EH (cell line): Measurements from ENCODE around the gene CYP4F12.

Source experiments
- DNase-seq: peaks from one replicate; pipeline ENCODE4 v3.0.0-alpha.2; 2015; ENCODE audit warnings: low read depth

Gene CYP4F12

DNA sequence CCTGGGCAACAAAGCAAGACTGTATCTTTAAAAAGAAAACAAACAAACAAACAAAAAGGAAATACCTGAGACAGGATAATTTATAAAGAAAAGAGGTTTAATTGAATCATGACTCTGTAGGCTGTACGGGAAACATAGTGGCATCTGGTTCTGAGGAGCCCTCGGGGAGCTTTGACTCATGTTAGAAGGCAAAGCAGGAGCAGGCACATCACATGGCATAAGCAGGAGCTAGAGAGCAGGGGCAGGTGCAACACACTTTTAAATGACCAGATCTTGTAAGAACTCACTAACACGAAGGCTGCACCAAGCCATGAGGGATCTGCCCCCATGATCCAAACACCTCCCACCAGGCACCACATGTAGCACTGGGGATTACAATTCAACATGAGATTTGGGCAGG lies 41.8 kb downstream of the CYP4F12 start:
- DNase-seq = no peak

DNA sequence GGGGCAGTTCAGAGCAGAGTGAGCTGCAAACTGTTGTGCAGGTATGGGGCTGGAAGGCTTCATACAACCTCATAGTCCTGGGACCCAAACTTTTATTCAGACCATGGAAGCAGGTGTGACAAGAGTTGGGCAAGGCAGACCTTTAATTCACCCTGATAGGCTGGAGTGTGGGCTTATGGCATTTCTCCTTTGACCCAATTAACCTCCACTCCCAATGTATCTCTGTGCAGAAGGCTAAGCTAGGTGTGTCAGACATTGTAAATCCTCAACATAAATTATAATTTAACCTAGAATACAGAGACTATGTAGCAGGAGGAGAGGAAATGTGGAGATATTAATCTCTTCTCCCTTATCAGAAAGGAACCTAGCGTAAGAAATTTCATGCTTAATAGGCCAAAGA lies 42.8 kb downstream of the CYP4F12 start:
- DNase-seq = no peak

GRCh38 chr19:15717809-15718208 lies 44.9 kb downstream of the CYP4F12 start:
- DNase-seq = no peak

DNA sequence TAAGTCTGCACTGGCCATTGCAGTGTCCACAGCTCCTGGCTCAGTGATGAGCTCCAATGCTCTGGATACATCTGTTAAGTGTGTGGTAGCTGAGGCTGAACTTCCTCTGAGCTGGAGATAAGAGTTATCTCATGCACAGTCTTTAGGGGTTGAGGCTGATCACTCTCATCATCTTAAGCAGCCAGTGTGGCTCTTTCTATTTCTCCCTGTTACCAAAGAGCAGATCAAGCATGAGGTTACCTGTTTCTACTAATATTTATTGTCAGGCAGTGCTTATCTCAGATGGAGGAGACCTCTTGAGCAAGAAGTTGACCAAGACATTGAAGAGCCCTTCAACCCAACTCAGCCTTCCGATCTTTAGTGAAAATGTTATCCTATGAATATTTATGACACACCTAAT lies 48.4 kb downstream of the CYP4F12 start:
- no peak for DNase-seq

GRCh38 chr19:15722956-15723355 lies 50.1 kb downstream of the CYP4F12 start:
- no peak for DNase-seq

DNA sequence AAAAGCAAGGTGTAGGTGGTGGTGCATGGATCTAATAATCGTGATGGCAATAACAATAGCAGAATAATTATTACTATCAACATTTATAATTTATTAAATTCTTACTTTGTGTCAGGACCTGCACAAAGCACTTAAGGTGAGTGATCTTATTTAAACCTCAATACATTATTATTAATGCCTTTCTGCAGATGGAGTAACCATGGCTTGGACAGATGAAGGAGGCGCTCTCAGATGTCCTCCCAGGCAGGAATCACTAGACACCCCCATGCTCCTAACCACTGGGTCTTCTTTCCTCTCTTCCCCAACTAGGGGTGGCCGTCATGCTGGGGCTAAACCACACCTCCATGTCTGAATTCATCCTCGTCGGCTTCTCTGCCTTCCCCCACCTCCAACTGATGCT lies 54.8 kb downstream of the CYP4F12 start, which contains the start of gene OR10H2:
Gene OR10H2, plus strand, starts transcription at position 301 of the 400 bp plus-strand sequence. Its CDS starts 20 bp downstream, at position 321.
- DNase-seq = no peak

- no peak for DNase-seq
These were observed 57.7 kb downstream of the CYP4F12 start for GRCh38 chr19:15730538-15730937.

- no peak for DNase-seq
These were observed 59.5 kb downstream of the CYP4F12 start for GRCh38 chr19:15732388-15732787.

DNA sequence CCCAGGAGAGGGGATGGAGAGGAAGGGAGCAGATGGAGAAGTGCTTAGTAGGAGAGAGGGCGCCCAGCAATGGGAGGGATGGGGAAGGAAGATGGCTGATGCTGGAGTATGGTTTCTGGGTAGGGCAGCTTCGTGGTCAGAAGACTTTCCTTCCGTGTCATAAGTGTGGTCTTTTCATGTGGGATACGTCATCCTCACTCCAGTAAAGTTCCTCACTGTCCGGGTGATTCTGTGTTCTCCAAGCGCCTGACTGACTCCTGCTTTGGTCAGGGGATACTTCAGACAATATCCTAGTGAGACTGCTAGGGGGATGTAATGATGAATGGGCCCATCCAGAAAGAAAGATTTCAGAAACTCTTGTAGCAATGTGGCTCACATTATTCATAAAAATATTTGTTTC lies 61.0 kb downstream of the CYP4F12 start:
- no peak for DNase-seq

- DNase-seq = no peak
These were observed 64.8 kb downstream of the CYP4F12 start, which contains the start of gene OR10H3 for GRCh38 chr19:15737722-15738121. OR10H3 (plus strand) TSS chr19:15737985; CDS start chr19:15741393, 3,408 bp downstream.

GRCh38 chr19:15740785-15741184 lies 67.9 kb downstream of the CYP4F12 start:
- DNase-seq = no peak
